ENCODE measurements around the gene DAPK1. TPM values are rescaled to one million over a fixed set of nuclear protein-coding genes. Genes with fewer than 3 reads are reported as not detected.

The DAPK1 gene
- total and polyA plus RNA-seq, 7 donors = 0.66 to 8.4 (median 2.2) TPM

DNA sequence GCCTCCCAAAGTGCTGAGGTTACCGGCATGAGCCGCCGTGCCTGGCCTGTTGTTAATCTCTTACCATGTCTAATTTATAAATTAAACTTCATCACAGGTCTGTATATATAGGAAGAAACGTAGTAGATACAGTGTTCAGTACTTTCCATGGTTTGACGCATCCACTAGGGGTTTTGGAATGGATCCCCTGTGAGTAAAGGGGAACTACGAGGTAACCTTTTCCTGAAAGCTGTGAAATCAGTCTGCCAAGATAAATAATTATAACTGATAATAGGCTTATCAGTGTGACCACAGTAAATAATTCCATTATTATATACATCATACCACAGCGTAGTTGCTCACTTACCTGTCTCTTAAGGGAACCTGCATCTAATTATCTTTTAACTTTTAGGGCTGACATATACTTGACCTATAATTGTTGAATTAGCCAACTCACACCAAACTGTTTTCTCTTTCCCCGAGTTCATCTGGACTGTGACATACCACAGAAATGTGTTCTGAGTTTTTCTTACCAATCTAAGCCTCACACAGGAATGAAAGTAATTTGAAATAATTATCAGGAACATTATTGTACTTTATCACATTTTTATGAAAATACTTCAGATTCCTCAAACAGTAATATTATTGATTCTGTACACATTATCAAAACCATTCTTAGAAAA, 42.9 kb downstream of the DAPK1 start:
- ATAC-seq (no peak), DNase-seq (no peak)
- H3K4me3 ChIP-seq = no peak overlapping the region
- WGBS, 3 donors = 89 to 93% (median 92%) methylated on average over 8 of the region's 8 CpGs
- no peaks in the 10 kb centered on the region for H3K36me3 ChIP-seq (ENCODE audit: insufficient read depth in 1 of 2, low read depth in 1 of 2)
- no peaks in the 10 kb centered on the region for H3K27me3 ChIP-seq (ENCODE audit: insufficient read depth in 3 of 3, low read length in 2 of 3)
- intact Hi-C loops (cut with DNase I) = no loop called here
- no peaks in the 10 kb centered on the region for H3K4me1 ChIP-seq
- H3K9me3 ChIP-seq = no peaks in the 10 kb centered on the region
- H3K27ac ChIP-seq = no peak overlapping the region
- TF ChIP-seq, protein P1, sequence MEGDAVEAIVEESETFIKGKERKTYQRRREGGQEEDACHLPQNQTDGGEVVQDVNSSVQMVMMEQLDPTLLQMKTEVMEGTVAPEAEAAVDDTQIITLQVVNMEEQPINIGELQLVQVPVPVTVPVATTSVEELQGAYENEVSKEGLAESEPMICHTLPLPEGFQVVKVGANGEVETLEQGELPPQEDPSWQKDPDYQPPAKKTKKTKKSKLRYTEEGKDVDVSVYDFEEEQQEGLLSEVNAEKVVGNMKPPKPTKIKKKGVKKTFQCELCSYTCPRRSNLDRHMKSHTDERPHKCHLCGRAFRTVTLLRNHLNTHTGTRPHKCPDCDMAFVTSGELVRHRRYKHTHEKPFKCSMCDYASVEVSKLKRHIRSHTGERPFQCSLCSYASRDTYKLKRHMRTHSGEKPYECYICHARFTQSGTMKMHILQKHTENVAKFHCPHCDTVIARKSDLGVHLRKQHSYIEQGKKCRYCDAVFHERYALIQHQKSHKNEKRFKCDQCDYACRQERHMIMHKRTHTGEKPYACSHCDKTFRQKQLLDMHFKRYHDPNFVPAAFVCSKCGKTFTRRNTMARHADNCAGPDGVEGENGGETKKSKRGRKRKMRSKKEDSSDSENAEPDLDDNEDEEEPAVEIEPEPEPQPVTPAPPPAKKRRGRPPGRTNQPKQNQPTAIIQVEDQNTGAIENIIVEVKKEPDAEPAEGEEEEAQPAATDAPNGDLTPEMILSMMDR (IDR thresholded peaks at IDR 0.05) = no peak

DNA sequence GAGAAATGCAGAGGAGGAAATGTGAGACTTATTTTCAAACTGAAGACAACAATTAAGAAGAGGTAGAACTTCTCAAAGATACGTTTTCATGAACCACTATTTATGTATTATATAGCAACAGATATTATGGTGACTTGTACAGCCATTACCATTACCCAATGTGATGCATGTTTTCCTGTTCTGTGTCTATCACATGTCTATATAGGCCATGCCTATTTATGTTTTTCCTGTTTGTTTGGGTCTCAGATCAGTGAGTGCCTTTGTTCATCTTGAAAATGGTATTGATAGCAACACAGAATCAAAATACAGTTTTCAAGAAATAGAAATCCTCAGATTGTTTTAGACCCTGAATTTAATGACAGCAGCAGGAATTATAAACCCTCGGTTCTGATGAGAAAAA, 44.0 kb downstream of the DAPK1 start:
- Histone ChIP-seq H3K4me3 (no peak overlapping the region), H3K4me1 (no peaks in the 10 kb centered on the region), H3K27me3 (ENCODE audit: insufficient read depth in 3 of 3, low read length in 2 of 3) (no peaks in the 10 kb centered on the region), H3K27ac (no peak overlapping the region), H3K9me3 (no peaks in the 10 kb centered on the region), H3K36me3 (ENCODE audit: insufficient read depth in 1 of 2, low read depth in 1 of 2) (no peaks in the 10 kb centered on the region)
- ATAC-seq (no peak), DNase-seq (no peak)
- TF ChIP-seq, protein P1 (IDR thresholded peaks at IDR 0.05) = no peak
- intact Hi-C loops (cut with DNase I) = no loop called here
- 79 to 84% (median 82%) methylated on average over 2 of the region's 2 CpGs for WGBS, 3 donors

DNA sequence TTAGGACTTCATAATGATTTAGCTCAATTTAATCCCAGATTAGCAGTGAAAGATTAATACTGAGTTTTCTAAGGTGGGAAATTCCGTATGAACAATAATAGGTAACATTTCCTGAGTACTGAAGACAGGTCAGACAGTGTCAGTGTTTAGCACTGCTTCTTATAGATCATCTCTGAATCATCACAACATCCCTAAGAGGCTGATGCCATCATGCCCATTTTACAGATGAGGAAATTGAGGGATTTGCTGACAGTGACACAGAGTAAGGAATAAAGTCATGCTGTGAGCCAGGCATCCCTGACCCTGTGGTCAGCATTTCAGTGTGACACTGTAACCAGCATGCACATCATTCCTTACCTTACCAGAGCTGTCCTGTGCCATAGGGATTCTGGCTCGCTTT, 44.5 kb downstream of the DAPK1 start:
- no peaks in the 10 kb centered on the region for H3K27me3 ChIP-seq (ENCODE audit: insufficient read depth in 3 of 3, low read length in 2 of 3)
- 42 to 76% (median 63%) methylated on average over 2 of the region's 2 CpGs for WGBS, 3 donors
- intact Hi-C loops (cut with DNase I) = no loop called here
- no peak overlapping the region for H3K27ac ChIP-seq
- DNase-seq = no peak
- no peak for ATAC-seq
- H3K4me1 ChIP-seq = no peaks in the 10 kb centered on the region
- H3K36me3 ChIP-seq (ENCODE audit: insufficient read depth in 1 of 2, low read depth in 1 of 2) = no peaks in the 10 kb centered on the region
- H3K4me3 ChIP-seq = no peak overlapping the region
- TF ChIP-seq, protein P1 (IDR thresholded peaks at IDR 0.05) = no peak
- no peaks in the 10 kb centered on the region for H3K9me3 ChIP-seq

DNA sequence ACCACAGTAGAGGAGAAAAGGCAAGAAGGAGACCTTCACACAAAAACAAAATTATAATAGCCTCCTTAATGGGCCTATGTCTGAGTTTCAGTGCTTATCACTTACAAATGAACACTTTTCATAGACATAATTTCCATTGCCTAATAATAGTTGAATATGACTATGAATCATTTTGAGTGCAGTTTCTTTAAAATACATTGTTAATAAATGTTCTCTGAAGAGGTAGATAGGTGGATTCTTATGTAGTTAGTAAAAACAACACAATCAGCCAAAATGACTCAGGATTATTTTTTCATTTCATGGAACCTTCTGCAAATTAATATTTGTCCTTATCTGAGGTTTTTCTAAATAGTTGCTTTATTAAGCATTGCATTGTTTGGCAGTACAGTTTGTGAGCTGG, 45.6 kb downstream of the DAPK1 start:
- TF ChIP-seq, protein P1 (IDR thresholded peaks at IDR 0.05) = no peak
- no peak overlapping the region for H3K4me3 ChIP-seq
- H3K27ac ChIP-seq = no peak overlapping the region
- DNase-seq = no peak
- no peaks in the 10 kb centered on the region for H3K9me3 ChIP-seq
- intact Hi-C loops (cut with DNase I) = no loop called here
- H3K27me3 ChIP-seq (ENCODE audit: insufficient read depth in 3 of 3, low read length in 2 of 3) = peaks cover 0 to 2% (median 0%) of the 10 kb centered on the region in 3 donors
- no peaks in the 10 kb centered on the region for H3K36me3 ChIP-seq (ENCODE audit: insufficient read depth in 1 of 2, low read depth in 1 of 2)
- no peaks in the 10 kb centered on the region for H3K4me1 ChIP-seq
- ATAC-seq = no peak

DNA sequence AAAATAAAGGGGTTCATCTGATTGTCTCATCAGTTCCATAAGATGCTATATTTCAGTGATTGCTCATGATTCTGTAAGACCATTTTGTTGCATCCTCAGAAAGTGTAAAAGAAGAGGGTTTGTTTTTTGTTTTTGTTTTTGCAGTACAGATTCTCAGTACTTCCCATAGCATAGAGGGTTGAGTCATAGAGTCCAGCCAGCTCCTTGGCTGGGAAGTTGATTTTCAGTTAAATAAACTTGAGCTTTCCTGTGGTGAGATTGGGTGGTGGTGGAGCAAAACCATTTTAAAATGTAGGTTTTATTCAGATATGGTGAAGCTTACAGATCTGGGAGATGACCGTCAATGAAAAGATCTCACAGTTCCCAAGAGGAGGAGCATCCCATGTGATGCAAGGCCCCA, 48.2 kb downstream of the DAPK1 start:
- peaks cover 0 to 2% (median 0%) of the 10 kb centered on the region in 3 donors for H3K27me3 ChIP-seq (ENCODE audit: insufficient read depth in 3 of 3, low read length in 2 of 3)

More for the DNA sequence above, 48.2 kb downstream of the DAPK1 start:
- Histone ChIP-seq H3K36me3 (ENCODE audit: insufficient read depth in 1 of 2, low read depth in 1 of 2) (no peaks in the 10 kb centered on the region), H3K4me1 (no peaks in the 10 kb centered on the region), H3K9me3 (no peaks in the 10 kb centered on the region), H3K27ac (no peak overlapping the region), H3K4me3 (no peak overlapping the region)
- TF ChIP-seq, protein P1 (IDR thresholded peaks at IDR 0.05) = no peak
- WGBS, 3 donors = 89 to 97% (median 94%) methylated on average over 1 of the region's 1 CpG
- ATAC-seq (no peak), DNase-seq (no peak)
- intact Hi-C loops (cut with DNase I) = no loop called here
